NOMO-1 treated with dmso at 0.1 percent for 144 hours (cell line): ENCODE data around the gene ISYNA1.

Experiments
- DNase-seq: peaks from one replicate; lab custom pipeline; 2025; ENCODE audit not compliant: unreplicated experiment; lab: John Stamatoyannopoulos, UW

Gene ISYNA1

GRCh38 chr19:18397242-18398202 lies 40.4 kb downstream of the ISYNA1 start, which contains the start of gene LRRC25:
LRRC25 (minus strand) TSS chr19:18397622; CDS start chr19:18396963, 659 bp downstream.
- peak; percentile 98 for DNase-seq

- DNase-seq: no peak
These were observed 41.3 kb downstream of the ISYNA1 start for GRCh38 chr19:18396471-18397241.

DNA sequence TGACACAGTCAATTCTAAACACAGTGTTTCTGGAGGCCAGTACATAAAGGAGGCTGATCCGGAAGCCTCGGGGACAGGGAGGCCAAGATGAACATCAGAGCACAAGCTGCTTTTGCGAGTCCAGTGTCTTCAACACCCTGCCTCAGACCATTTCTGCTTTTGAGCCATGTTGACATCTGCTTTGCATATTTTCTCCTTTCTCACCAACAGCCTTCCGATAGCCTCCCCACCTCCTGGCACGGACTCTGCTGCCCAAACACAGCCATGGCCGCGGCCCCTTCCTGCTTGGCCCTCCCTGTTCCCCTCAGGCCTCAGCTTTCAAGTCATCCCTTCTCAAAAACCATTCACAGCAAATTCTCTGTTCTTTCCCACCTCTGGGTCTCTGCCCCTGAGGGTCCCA lies 44.1 kb downstream of the ISYNA1 start:
- peak; percentile 11 for DNase-seq

DNA sequence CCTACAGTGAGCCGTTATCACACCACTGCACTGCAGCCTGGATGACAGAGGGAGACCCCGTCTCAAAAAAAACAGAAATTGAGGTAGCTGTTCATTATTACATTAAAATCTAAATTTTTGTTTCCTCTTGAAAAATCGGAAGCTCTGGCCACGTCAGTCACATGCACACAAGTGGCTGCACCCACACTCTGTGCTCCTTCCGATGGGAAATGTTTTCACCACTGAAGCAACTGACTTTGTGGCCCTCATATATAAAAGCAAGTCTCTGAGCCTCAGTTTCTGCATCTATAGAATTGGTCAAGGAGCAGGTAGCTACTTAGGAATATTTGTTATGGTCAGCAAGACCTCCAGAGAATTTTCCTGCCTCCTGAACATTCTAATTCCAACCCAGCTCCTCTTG lies 45.0 kb downstream of the ISYNA1 start:
- no peak for DNase-seq

GRCh38 chr19:18392417-18392816 lies 45.5 kb downstream of the ISYNA1 start:
- peak; percentile 85 for DNase-seq

- no peak for DNase-seq
These were observed 46.3 kb downstream of the ISYNA1 start for GRCh38 chr19:18391509-18392075.

- no peak for DNase-seq
These were observed 47.6 kb downstream of the ISYNA1 start for GRCh38 chr19:18390065-18390907.

- no peak for DNase-seq
These were observed 48.2 kb downstream of the ISYNA1 start for GRCh38 chr19:18389726-18390064.

GRCh38 chr19:18388960-18389725 lies 48.8 kb downstream of the ISYNA1 start:
- DNase-seq: no peak

- peak; percentile 61 for DNase-seq
These were observed 49.6 kb downstream of the ISYNA1 start for GRCh38 chr19:18388100-18388959.

DNA sequence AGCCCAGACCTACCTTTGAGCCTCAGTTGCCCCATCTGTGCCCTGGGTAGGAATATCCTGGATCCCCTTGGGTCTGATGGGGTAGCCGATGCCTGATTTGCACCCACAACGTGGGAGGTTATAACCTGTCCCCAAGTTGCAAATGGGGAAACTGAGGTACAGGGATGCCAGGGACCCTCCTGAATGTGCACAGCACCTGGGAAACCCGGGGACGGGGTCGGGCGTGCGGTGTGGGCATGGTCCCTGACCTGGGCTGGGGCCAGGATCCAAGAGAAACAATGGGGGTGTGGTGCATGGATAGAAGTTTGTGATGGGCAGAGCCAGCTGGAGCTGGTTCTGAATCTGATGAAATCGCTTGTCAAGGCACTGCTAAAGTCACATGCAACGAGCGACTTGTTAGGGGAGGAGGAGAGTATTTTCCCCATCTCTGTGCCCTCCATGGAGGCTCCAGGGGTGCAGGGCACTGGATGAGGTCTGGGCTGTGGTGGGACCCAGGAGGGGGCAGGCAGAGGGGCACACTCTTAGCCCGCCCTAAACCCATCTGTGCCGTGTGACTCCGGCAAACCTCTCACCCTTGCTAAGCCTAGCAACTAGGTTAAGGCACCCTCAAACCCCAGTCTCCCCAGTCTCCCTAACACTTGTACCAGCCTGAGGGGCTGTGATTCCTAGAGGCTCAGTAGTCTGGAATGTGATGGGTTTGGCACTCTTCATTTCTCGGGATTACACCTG lies 51.2 kb downstream of the ISYNA1 start:
- no peak for DNase-seq

- DNase-seq: peak; percentile 30
These were observed 52.0 kb downstream of the ISYNA1 start, which contains the start of gene GDF15 for GRCh38 chr19:18385675-18386542. GDF15 (plus strand) TSS chr19:18386158; CDS start chr19:18386190, 32 bp downstream.

GRCh38 chr19:18385359-18385674 lies 52.6 kb downstream of the ISYNA1 start:
- DNase-seq: no peak

- no peak for DNase-seq
These were observed 53.2 kb downstream of the ISYNA1 start for GRCh38 chr19:18384775-18385174.
